GM21381 (cell line): Measurements from ENCODE around the gene DDB1.

ENCODE experiments used
- ATAC-seq: cut with Tn5 transposase; IDR thresholded peaks from one replicate; pipeline ENCODE4 v1.9.1; 2021; ENCODE audit warnings: mild to moderate bottlenecking, moderate library complexity; ENCODE audit not compliant: unreplicated experiment

DDB1 gene

GRCh38 chr11:61357233-61357893 lies 24.5 kb upstream of the DDB1 start:
- peak; percentile 44 for ATAC-seq

GRCh38 chr11:61356706-61357105 lies 23.8 kb upstream of the DDB1 start:
- ATAC-seq: no peak

- ATAC-seq: no peak
Observed at GRCh38 chr11:61354208-61354607, 21.3 kb upstream of the DDB1 start.

DNA sequence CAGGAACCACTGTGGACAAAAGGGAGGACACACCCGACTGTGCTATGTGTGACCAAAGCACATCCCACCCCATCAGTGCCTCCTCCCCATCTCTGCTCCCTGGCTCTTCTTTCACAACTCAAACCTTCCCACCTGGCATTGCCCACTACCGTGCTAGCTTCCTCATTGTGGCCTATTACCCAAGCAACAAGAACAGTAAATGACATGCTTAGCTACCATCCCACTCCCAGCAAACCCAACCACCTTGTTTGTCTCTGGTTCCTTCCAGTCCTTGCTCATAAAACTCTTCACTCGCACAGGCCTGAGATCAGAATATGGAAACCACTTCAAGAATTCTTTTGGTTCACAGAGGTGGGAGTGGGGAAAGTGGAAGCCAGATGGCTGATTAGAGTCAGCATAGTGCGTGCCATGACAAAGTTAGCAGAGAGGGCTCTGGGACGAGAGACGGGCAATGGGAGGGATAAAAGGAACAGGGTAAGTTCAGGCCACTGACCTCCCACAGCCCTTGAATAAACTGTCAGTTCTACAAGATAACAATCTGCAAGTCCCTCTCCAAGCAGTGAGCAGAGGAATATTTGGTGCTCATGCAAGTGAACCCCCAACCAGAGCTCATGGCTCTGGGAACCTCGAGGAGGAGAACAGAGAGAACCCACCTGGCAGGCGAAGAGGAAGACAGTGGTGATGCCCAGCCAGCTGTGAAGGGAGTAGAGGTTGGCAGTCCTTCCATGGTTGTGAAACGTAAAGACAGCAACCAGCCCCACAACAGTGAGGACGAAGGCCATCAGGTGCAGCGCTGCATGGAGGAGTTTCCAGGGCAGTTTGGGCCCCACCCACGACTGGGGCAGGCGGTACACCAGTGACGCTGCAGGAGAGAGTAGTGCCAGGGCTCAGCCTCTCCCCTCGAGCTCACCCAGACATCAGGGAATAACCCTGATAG lies 20.5 kb upstream of the DDB1 start:
- no peak for ATAC-seq

- ATAC-seq: no peak
Observed at GRCh38 chr11:61352038-61352437, 19.1 kb upstream of the DDB1 start.

DNA sequence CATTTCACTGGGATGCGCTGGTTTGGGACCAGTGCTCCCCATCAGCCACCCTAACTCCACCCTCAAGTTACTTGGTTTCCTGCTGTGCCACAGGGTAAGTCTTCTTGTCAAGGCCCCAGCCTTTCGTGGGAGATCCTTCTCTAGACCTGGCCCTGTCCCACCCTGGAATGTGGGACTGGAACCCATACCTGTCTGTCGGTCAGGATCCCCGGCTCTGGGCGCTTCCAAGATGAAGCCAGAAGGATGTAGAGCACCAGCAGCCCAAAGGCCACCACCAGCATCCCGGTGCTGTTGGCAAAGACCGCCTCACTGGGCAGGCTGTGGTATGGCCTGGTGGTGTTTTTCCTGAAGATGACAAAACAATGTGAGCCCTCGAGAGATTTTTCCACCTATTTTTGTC lies 17.9 kb upstream of the DDB1 start:
- ATAC-seq: no peak

DNA sequence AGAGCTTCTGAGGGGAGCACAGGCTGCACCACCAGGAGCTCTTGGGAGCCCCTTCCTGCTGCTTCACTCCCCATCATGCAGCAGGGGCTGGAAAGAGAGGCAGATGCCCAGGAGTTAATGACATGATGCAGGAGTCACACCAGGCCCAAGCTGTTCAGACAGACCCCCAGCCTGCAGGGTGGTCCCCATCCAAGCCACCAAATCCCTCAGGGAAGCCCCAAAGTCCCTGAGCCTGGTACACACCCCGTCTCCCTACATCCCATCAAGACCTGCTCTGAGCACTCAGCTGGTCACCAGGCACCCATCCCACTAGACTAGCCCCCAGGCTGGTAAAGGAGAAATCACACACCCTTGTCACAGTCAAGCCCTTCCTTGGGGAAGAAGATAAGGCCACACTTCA lies 17.4 kb upstream of the DDB1 start:
- ATAC-seq: no peak

DNA sequence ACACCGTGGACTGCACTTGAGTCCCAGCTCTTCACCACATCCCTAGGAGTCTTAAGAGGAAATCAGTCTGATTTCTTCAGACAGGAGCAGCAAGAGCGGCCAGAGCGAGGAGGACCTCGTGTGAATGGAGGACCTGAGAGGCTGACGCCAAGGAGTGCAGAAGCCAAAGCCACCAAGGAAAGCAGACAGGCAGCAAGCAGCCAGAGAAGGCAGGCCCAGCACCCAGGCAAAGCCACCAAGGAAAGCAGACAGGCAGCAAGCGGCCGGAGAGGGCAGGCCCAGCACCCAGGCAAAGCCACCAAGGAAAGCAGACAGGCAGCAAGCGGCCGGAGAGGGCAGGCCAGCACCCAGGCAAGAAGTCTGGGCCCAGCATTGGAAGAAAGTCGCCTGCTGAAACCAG lies 17.0 kb upstream of the DDB1 start:
- ATAC-seq: no peak

DNA sequence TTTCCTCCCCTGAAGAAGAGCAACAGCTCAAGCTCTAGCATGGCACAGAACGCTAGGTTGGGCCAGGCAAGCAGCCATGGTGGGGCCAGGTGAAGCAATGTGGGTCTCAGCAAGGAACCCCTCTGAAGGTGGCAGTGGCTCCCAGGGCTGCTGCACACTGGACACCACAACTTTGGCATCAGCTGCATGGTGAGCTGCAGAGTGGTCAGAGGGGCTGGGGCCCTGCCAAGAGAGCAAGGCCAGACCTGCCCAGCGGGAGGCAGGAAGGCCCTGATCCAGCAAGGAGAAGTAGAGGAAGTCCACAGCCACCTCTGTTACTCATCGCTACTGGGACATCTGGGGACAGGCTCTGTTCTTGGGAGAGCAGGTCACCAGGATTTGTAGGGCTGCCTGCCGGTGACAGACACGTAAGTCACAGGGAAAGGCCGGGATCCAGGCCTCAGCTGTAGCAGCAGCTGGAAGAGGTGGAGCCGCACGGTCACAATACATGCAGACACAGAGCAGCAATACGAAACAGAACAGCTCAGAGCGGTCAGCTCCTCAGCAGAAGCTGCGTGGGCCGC lies 16.4 kb upstream of the DDB1 start:
- ATAC-seq: no peak

DNA sequence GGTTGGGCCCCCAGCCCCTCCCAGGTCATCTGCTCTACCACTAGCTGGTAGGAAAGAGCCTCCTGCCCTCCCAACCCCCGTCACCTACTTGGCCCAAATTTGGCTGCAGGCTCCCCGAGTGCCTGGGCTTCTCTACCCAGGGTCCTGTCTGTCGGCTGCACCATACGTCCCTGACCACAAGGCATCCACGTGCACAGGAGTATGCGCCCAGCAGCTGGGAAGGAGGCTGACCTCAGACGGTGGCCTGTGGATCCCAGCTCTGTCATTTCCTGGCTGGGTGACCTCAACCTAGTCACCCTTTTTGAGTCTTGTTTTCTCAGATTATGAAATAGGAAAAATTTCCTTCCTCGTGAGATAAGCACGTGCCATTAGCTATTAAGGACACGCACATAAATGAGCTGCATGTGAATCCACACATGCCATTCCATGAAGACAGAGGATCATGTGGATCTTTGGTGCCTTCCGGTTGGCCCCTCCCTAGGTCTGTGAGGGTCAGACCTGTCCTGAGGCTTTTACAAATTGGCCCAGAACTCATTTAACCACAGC lies 15.1 kb upstream of the DDB1 start:
- ATAC-seq: no peak

DNA sequence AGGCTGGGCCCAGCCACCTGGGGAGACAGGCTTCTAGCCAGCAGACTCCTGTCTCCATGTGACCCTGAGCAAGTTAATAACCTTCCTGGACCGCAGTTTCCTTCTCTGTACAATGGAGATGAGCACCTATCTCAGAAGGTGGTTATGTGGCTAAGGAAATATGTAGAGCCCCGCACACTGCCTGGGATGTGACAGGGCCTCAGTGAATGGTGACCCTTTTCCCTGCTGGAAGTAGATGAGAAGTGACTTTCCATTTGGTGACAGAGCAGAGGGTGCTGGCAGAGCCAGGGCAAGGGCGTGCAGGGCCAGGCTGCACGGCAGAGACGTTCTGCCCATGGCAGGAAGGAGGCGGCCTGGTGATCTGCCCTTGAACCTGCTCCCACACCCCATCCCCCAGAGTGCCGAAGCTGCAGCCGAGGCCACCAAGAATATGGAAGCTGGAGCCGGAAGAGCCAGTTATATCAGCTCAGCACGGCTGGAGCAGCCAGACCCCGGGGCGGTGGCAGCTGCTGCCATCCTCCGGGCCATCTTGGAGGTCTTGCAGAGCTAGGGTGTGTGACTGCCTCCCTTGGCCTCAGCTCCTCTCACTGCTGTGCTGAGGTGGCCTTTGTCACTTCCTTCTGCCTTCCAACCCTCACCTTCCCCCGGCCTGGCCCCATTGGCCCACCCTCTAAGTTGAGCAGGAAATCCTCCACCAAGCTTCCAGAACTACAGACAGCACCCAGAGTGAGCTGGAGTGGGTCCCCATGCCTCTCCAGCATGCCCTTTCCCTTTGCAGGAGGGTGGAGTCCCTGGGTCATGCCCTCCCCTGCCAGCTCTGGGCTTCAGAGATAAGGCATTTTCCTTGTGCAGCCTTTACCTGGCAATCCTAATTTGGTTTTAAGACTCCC lies 13.3 kb upstream of the DDB1 start:
- no peak for ATAC-seq

DNA sequence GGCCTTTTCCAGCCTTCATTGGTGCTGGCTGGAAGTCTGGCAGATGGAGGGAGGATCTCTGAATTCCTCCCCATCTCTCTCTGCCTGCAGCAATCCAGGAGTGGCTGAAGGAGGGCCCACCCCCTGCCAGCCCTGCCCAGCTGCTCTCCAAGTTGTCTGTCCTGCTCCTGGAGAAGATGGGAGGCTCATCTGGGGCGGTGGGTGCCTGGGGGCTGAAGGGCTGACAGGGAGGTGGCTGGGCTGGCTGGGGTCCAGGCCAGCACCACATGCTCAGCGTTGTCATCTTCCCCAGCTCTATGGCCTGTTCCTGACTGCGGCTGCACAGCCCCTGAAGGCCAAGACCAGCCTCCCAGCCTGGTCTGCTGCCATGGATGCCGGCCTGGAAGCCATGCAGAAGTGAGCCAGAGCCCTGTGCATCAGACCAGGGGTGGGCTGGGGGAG lies 12.3 kb upstream of the DDB1 start:
- no peak for ATAC-seq

GRCh38 chr11:61343792-61344745 lies 11.2 kb upstream of the DDB1 start:
- ATAC-seq: no peak

- no peak for ATAC-seq
Observed at GRCh38 chr11:61342207-61342803, 9.4 kb upstream of the DDB1 start.

DNA sequence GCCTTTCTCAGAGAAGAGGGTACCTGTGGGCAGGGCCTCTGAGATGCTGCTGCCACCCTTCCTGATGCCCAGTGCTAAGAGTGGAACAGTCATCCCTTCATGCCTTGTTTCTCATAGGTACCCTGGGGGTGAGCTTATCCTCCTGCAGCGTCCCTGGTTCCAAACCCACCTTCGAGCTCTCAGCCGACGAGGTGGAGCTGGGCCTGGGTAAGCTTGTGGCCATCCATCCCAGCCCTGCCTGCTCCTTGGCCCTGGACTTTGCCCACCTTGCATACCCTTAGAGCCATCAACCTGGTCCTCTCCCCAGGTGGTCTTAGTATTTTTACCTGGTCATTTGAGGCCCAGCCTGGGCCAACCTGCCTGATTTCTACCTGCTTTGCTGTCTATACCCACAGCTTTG lies 8.8 kb upstream of the DDB1 start:
- ATAC-seq: no peak

- ATAC-seq: no peak
Observed at GRCh38 chr11:61340979-61341378, 8.1 kb upstream of the DDB1 start.

DNA sequence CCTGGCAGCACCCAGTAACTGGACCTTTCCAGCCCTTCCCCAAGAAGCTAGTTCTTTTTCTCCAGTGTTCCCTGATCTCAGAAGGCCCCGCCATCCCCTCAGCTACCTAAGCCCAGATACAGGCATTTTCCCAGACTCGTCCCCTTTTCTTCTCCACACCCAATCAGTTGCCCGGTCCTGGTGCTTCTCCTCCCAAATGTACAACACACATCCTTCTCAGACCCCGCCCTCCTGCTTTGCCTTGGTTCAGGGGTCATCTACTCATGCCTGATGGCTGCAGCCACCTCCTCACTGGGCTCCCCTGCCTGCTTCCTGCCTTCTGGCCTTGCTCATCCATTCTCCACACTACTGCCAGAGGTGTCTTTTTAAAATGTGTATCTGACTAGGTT lies 6.6 kb upstream of the DDB1 start:
- ATAC-seq: no peak

GRCh38 chr11:61338783-61339489 lies 6.0 kb upstream of the DDB1 start:
- ATAC-seq: no peak
